Measurements from ENCODE around the gene ACTMAP.

DNA sequence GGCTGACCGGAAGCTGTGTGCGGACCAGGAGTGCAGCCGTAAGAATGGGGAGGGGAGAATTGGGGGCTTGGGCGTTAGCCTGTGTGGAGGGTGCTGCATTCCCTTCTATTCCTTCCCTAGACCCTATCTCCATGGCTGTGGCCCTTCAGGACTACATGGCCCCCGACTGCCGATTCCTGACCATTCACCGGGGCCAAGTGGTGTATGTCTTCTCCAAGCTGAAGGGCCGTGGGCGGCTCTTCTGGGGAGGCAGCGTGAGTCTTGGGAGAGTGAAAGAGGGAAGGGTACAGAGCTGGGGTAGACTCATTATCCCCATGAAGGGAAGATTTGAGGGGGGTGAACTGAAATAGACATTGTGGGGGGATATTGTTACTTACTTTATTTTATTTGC lies 25.4 kb upstream of the ACTMAP start:
- TF ChIP-seq, protein P1, sequence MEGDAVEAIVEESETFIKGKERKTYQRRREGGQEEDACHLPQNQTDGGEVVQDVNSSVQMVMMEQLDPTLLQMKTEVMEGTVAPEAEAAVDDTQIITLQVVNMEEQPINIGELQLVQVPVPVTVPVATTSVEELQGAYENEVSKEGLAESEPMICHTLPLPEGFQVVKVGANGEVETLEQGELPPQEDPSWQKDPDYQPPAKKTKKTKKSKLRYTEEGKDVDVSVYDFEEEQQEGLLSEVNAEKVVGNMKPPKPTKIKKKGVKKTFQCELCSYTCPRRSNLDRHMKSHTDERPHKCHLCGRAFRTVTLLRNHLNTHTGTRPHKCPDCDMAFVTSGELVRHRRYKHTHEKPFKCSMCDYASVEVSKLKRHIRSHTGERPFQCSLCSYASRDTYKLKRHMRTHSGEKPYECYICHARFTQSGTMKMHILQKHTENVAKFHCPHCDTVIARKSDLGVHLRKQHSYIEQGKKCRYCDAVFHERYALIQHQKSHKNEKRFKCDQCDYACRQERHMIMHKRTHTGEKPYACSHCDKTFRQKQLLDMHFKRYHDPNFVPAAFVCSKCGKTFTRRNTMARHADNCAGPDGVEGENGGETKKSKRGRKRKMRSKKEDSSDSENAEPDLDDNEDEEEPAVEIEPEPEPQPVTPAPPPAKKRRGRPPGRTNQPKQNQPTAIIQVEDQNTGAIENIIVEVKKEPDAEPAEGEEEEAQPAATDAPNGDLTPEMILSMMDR (IDR thresholded peaks at IDR 0.05) = no peak
- TF ChIP-seq POLR2A (IDR thresholded peaks at IDR 0.05) = no peak

All from body of pancreas (tissue), 4 donors.